Vagina (tissue), 2 donors: ENCODE results near the gene RIOX2. TPM values are rescaled to one million over a fixed set of nuclear protein-coding genes. Genes with fewer than 3 reads are reported as not detected.

Experiments
- DNase-seq, 2 donors: peaks; one replicate each; pipeline ENCODE4 v3.0.0-alpha.2; 2017; ENCODE audit errors: extremely low spot score in 2 of 2
- H3K27ac ChIP-seq: fragments of 200-600 bp; sonication (generic); one replicate; pipeline ENCODE4 v1.5.1; 2019
- H3K27me3 ChIP-seq: fragments of 200-600 bp; sonication (generic); one replicate; pipeline ENCODE4 v1.5.1; 2019
- H3K36me3 ChIP-seq, 2 donors: fragments of 200-600 bp; sonication (generic); one replicate each; pipeline ENCODE4 v1.5.1; 2017 to 2019
- H3K4me1 ChIP-seq: fragments of 200-600 bp; sonication (generic); one replicate; pipeline ENCODE4 v1.5.1; 2019
- H3K4me3 ChIP-seq, 2 donors: fragments of 200-600 bp; sonication (generic); 1 replicate in 1 of 2; 2 replicates in 1 of 2; pipeline ENCODE4 v1.5.1; 2016 to 2019
- H3K9me3 ChIP-seq: fragments of 200-600 bp; sonication (generic); one replicate; pipeline ENCODE4 v1.5.1; 2019
- CTCF ChIP-seq, 3 experiments: fragments of 450-650 bp in 2 of 3; fragments of 200-600 bp in 1 of 3; sonication (generic) in 1 of 3; IDR thresholded peaks; one replicate each; pipeline ENCODE4 v1.5.1; 2017 to 2019; ENCODE audit warnings: antibody characterized with exemption in 3 of 3, mild to moderate bottlenecking in 2 of 3, moderate library complexity in 2 of 3
- POLR2A ChIP-seq, 2 donors: fragments of 450-650 bp; IDR thresholded peaks; one replicate each; pipeline ENCODE4 v1.6.1; 2017; ENCODE audit warnings: antibody characterized with exemption in 2 of 2, mild to moderate bottlenecking in 2 of 2, moderate library complexity in 2 of 2
- POLR2AphosphoS5 ChIP-seq, 2 donors: sonication (generic); formaldehyde crosslinking; IDR thresholded peaks; one replicate each; pipeline ENCODE4 v1.9.0; 2017; ENCODE audit warnings: antibody characterized with exemption in 2 of 2, mild to moderate bottlenecking in 2 of 2, low read depth in 1 of 2; ENCODE audit not compliant: insufficient read depth in 1 of 2
- intact Hi-C: fragments of 100-400 bp; cut with DNase I; formaldehyde crosslinking; loops from one replicate; pipeline ENCODE4 v1.15.1; 2023
- total RNA-seq: library from RNA; depleted of rRNA; stranded (reverse); fragments of >200 nt; gene quantifications from one replicate; pipeline ENCODE4 v1.2.3, GENCODE V29; 2016

RIOX2 gene
- total RNA-seq, 1 donor from 2014 or later, result 33.4 TPM

- Histone ChIP-seq H3K9me3 (no peaks in the 10 kb centered on the region), H3K27me3 (no peaks in the 10 kb centered on the region), H3K27ac (no peak overlapping the region), H3K4me1 (no peaks in the 10 kb centered on the region), H3K4me3 (no peak overlapping the region), H3K36me3 (no peaks in the 10 kb centered on the region)
- no peak for DNase-seq
- intact Hi-C loops, result no loop called here
- no peak for TF ChIP-seq POLR2AphosphoS5 (IDR thresholded peaks at IDR 0.05; ENCODE audit: insufficient read depth in 1 of 2, low read depth in 1 of 2)
- TF ChIP-seq CTCF (IDR thresholded peaks at IDR 0.05), result no peak
- TF ChIP-seq POLR2A (IDR thresholded peaks at IDR 0.05), result no peak
Measured at GRCh38 chr3:97983933-97984491, 11.8 kb upstream of the RIOX2 start.

- no peaks in the 10 kb centered on the region for H3K9me3 ChIP-seq
- intact Hi-C loops, result no loop called here
- H3K4me1 ChIP-seq, result no peaks in the 10 kb centered on the region
- no peak overlapping the region for H3K4me3 ChIP-seq
- DNase-seq, result no peak
- H3K36me3 ChIP-seq, result no peaks in the 10 kb centered on the region
- H3K27me3 ChIP-seq, result no peaks in the 10 kb centered on the region
- no peak for TF ChIP-seq POLR2AphosphoS5 (IDR thresholded peaks at IDR 0.05; ENCODE audit: insufficient read depth in 1 of 2, low read depth in 1 of 2)
- no peak for TF ChIP-seq CTCF (IDR thresholded peaks at IDR 0.05)
- TF ChIP-seq POLR2A (IDR thresholded peaks at IDR 0.05), result no peak
- H3K27ac ChIP-seq, result no peak overlapping the region
Measured at GRCh38 chr3:97981886-97982285, 9.7 kb upstream of the RIOX2 start.

GRCh38 chr3:97979610-97980009 is 7.4 kb upstream of the RIOX2 start:
- no peak for DNase-seq
- Histone ChIP-seq H3K27me3 (no peaks in the 10 kb centered on the region), H3K9me3 (no peaks in the 10 kb centered on the region), H3K4me1 (no peaks in the 10 kb centered on the region), H3K4me3 (no peak overlapping the region), H3K27ac (no peak overlapping the region), H3K36me3 (no peaks in the 10 kb centered on the region)
- intact Hi-C loops, result no loop called here
- no peak for TF ChIP-seq POLR2AphosphoS5 (IDR thresholded peaks at IDR 0.05; ENCODE audit: insufficient read depth in 1 of 2, low read depth in 1 of 2)
- no peak for TF ChIP-seq CTCF (IDR thresholded peaks at IDR 0.05)
- TF ChIP-seq POLR2A (IDR thresholded peaks at IDR 0.05), result no peak

- DNase-seq, result no peak
- H3K4me1 ChIP-seq, result peaks cover 19% of the 10 kb centered on the region
- H3K27ac ChIP-seq, result no peak overlapping the region
- no peak overlapping the region for H3K4me3 ChIP-seq
- H3K36me3 ChIP-seq, result no peaks in the 10 kb centered on the region
- TF ChIP-seq POLR2A (IDR thresholded peaks at IDR 0.05) (no peak), POLR2AphosphoS5 (IDR thresholded peaks at IDR 0.05; ENCODE audit: insufficient read depth in 1 of 2, low read depth in 1 of 2) (no peak), CTCF (IDR thresholded peaks at IDR 0.05) (no peak)
- H3K9me3 ChIP-seq, result no peaks in the 10 kb centered on the region
- intact Hi-C loops, result no loop called here
- no peaks in the 10 kb centered on the region for H3K27me3 ChIP-seq
Measured at GRCh38 chr3:97975466-97975865, 3.2 kb upstream of the RIOX2 start.

- H3K36me3 ChIP-seq, result no peaks in the 10 kb centered on the region
- H3K9me3 ChIP-seq, result no peaks in the 10 kb centered on the region
- H3K4me3 ChIP-seq, result no peak overlapping the region
- H3K27ac ChIP-seq, result no peak overlapping the region
- no peak for DNase-seq
- peaks cover 24% of the 10 kb centered on the region for H3K4me1 ChIP-seq
- intact Hi-C loops, result no loop called here
- H3K27me3 ChIP-seq, result no peaks in the 10 kb centered on the region
- no peak for TF ChIP-seq POLR2AphosphoS5 (IDR thresholded peaks at IDR 0.05; ENCODE audit: insufficient read depth in 1 of 2, low read depth in 1 of 2)
- no peak for TF ChIP-seq POLR2A (IDR thresholded peaks at IDR 0.05)
- TF ChIP-seq CTCF (IDR thresholded peaks at IDR 0.05), result no peak
Measured at GRCh38 chr3:97974996-97975395, 2.8 kb upstream of the RIOX2 start.
